A549 (cell line): Measurements from ENCODE around the gene MMP11.

Source experiments
- BCL3 ChIP-seq: fragments of >200 bp; sonication (Bioruptor Twin); formaldehyde crosslinking; IDR thresholded peaks from 3 replicates; pipeline ENCODE4 v1.6.1; 2016
- CEBPB ChIP-seq, 2 experiments: fragments of >200 bp in 1 of 2; sonication (Bioruptor Twin) in 1 of 2; formaldehyde crosslinking in 1 of 2; IDR thresholded peaks; 2 replicates each; pipeline ENCODE4 v1.6.1; 2012 to 2016
- CHD4 ChIP-seq: fragments of 200-600 bp; sonication (generic); IDR thresholded peaks from 2 replicates; pipeline ENCODE4 v1.6.1; 2016; ENCODE audit warnings: antibody characterized with exemption, mild to moderate bottlenecking, borderline replicate concordance
- CTCF ChIP-seq: fragments of >200 bp; sonication (Bioruptor Twin); formaldehyde crosslinking; IDR thresholded peaks from 3 replicates; pipeline ENCODE4 v1.5.1; 2016
- ELK1 ChIP-seq: fragments of 150-350 bp; IDR thresholded peaks from 2 replicates; pipeline ENCODE4 v1.6.1; 2014; ENCODE audit warnings: low read depth, mild to moderate bottlenecking, low read length
- EP300 ChIP-seq, 2 experiments: fragments of >200 bp; sonication (Bioruptor Twin); formaldehyde crosslinking; IDR thresholded peaks; 2 replicates in 1 of 2; 3 replicates in 1 of 2; pipeline ENCODE4 v1.6.1; 2016 to 2017
- MAZ ChIP-seq: fragments of 150-350 bp; IDR thresholded peaks from 2 replicates; pipeline ENCODE4 v1.6.1; 2014; ENCODE audit warnings: antibody characterized with exemption, low read depth, low read length, borderline replicate concordance
- POLR2A ChIP-seq: IDR thresholded peaks from 2 replicates; pipeline ENCODE4 v1.6.1; 2012; ENCODE audit warnings: mild to moderate bottlenecking, low read length
- REST ChIP-seq: fragments of 200-600 bp; sonication (generic); IDR thresholded peaks from 2 replicates; pipeline ENCODE4 v1.6.1; 2016; ENCODE audit warnings: antibody characterized with exemption, mild to moderate bottlenecking, moderate library complexity
- RFX5 ChIP-seq: fragments of 450-650 bp; IDR thresholded peaks from 2 replicates; pipeline ENCODE4 v1.7.1; 2014; ENCODE audit warnings: antibody characterized with exemption, mild to moderate bottlenecking, moderate library complexity
- RNF2 ChIP-seq: fragments of 200-600 bp; sonication (generic); IDR thresholded peaks from 2 replicates; pipeline ENCODE4 v1.6.1; 2016; ENCODE audit warnings: low read depth, mild to moderate bottlenecking, antibody characterized with exemption, moderate library complexity, borderline replicate concordance
- SMC3 ChIP-seq: fragments of >200 bp; sonication (Bioruptor Twin); formaldehyde crosslinking; IDR thresholded peaks from 3 replicates; pipeline ENCODE4 v1.6.1; 2018; ENCODE audit warnings: inconsistent platforms
- TF ChIP-seq, protein P1 (sequence below): fragments of 250-450 bp; sonication (Bioruptor Pico); IDR thresholded peaks from 2 replicates; pipeline ENCODE4 v1.5.0; 2021; ENCODE audit warnings: mild to moderate bottlenecking, moderate library complexity, borderline replicate concordance

DNA sequence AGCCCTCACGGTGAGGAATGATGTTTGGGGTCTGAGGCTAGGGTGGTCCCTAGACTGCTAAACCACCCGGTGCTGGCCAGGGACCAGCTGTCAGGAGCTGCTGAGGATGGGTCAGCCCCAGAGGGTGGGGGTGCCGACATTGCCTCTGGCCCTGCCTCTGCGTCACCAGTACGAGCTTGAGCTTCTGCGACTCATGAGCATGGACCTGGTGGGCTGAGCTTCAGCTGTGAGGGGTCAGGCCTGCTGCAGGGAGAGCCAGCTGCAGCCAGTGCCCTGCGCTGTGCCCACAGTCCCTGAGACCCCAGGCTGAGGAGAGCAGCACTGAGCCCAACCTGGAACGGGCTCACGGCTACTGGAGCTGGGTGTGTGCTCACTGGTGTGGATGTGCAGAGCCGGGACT, 59.1 kb downstream of the MMP11 start:
- TF ChIP-seq BCL3 (no peak), POLR2A (no peak), REST (no peak), EP300 (IDR thresholded peaks at IDR 0.05) (no peak), CTCF (no peak), ELK1 (no peak), SMC3 (no peak), MAZ (no peak), RFX5 (no peak), CEBPB (IDR thresholded peaks at IDR 0.05) (no peak), RNF2 (no peak), CHD4 (no peak)
- TF ChIP-seq, protein P1, sequence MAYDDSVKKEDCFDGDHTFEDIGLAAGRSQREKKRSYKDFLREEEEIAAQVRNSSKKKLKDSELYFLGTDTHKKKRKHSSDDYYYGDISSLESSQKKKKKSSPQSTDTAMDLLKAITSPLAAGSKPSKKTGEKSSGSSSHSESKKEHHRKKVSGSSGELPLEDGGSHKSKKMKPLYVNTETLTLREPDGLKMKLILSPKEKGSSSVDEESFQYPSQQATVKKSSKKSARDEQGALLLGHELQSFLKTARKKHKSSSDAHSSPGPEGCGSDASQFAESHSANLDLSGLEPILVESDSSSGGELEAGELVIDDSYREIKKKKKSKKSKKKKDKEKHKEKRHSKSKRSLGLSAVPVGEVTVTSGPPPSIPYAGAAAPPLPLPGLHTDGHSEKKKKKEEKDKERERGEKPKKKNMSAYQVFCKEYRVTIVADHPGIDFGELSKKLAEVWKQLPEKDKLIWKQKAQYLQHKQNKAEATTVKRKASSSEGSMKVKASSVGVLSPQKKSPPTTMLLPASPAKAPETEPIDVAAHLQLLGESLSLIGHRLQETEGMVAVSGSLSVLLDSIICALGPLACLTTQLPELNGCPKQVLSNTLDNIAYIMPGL (CRISPR knock-in tag), result no peak
